DMS53 treated with DMSO at 0.1 percent for 48 hours (cell line): Measurements from ENCODE around the gene HBE1.
"Not testable (repeated sequence)": the region's sequence is repeated elsewhere in the genome, so short reads cannot be mapped to it uniquely, and the experiment has no call there.

ENCODE experiments used
- DNase-seq: peaks from one replicate; lab custom pipeline; 2025; ENCODE audit not compliant: unreplicated experiment; lab: John Stamatoyannopoulos, UW

Gene HBE1

GRCh38 chr11:5253440-5253839, 16.3 kb downstream of the HBE1 start:
- not testable (repeated sequence) for DNase-seq

GRCh38 chr11:5252919-5253265, 16.9 kb downstream of the HBE1 start:
- no peak for DNase-seq

GRCh38 chr11:5252192-5252918, 17.4 kb downstream of the HBE1 start:
- no peak for DNase-seq

- no peak for DNase-seq
Observed at GRCh38 chr11:5251746-5252145, 18.0 kb downstream of the HBE1 start.

- DNase-seq: no peak
Observed at GRCh38 chr11:5250543-5251204, 19.1 kb downstream of the HBE1 start.

GRCh38 chr11:5249807-5250396, 19.8 kb downstream of the HBE1 start, which contains the start of gene HBG1:
Gene HBG1, minus strand, starts transcription at chr11:5249857. Its CDS starts 53 bp downstream, at chr11:5249804.
- DNase-seq: not testable (repeated sequence)

- not testable (repeated sequence) for DNase-seq
Observed at GRCh38 chr11:5248498-5248897, 21.2 kb downstream of the HBE1 start.

- no peak for DNase-seq
Observed at GRCh38 chr11:5247472-5248192, 22.1 kb downstream of the HBE1 start.

- no peak for DNase-seq
Observed at GRCh38 chr11:5246772-5247471, 22.8 kb downstream of the HBE1 start.

GRCh38 chr11:5245155-5245554, 24.6 kb downstream of the HBE1 start:
- DNase-seq: no peak

- no peak for DNase-seq
Observed at GRCh38 chr11:5243816-5244180, 25.9 kb downstream of the HBE1 start.

GRCh38 chr11:5242933-5243815, 26.6 kb downstream of the HBE1 start:
- no peak for DNase-seq

GRCh38 chr11:5242208-5242607, 27.5 kb downstream of the HBE1 start:
- DNase-seq: no peak

GRCh38 chr11:5241458-5241857, 28.3 kb downstream of the HBE1 start:
- no peak for DNase-seq

- DNase-seq: no peak
Observed at GRCh38 chr11:5240458-5240857, 29.3 kb downstream of the HBE1 start.

GRCh38 chr11:5240056-5240455, 29.7 kb downstream of the HBE1 start:
- DNase-seq: no peak

GRCh38 chr11:5239046-5239445, 30.7 kb downstream of the HBE1 start:
- DNase-seq: no peak

GRCh38 chr11:5238486-5238885, 31.3 kb downstream of the HBE1 start:
- DNase-seq: no peak

GRCh38 chr11:5237420-5237819, 32.3 kb downstream of the HBE1 start:
- DNase-seq: no peak
